ENCODE results near the gene FBXO34. TPM values are rescaled to one million over a fixed set of nuclear protein-coding genes. Genes with fewer than 3 reads are reported as not detected.

Gene FBXO34
- total and polyA plus RNA-seq, 2 of the 13 experiments (the other 11 are each of a cell fraction or from before 2014, with no cell fraction given), result 8.8 to 13.5 TPM

GRCh38 chr14:55323910-55324309 lies 52.7 kb downstream of the FBXO34 start:
- ATAC-seq (no peak), FAIRE-seq (no peak), DNase-seq (ENCODE audit: low spot score) (no peak)
- BruUV-seq (replicated peaks), result no TSS peak
- POLR2A ChIA-PET, result no interaction called here
- intact Hi-C loops (cut with micrococcal nuclease; ENCODE audit: unreplicated experiment), result no loop called here
- in situ Hi-C loops (cut with HindIII; ENCODE audit: extremely low pct_ligation_motif_present, low pct_unique_long_range_greater_than_20kb), result no loop called here
- no peak overlapping the region for H3K9ac ChIP-seq (ENCODE audit: insufficient read depth, low read depth, low read length)
- H3K79me2 ChIP-seq (ENCODE audit: insufficient read depth, low read length), result peaks cover 31% of the 10 kb centered on the region
- H3K4me2 ChIP-seq (ENCODE audit: low read depth, low read length), result no peak overlapping the region
- no peak overlapping the region for H3K4me3 ChIP-seq (replicated peaks in 1 of 3; ENCODE audit: insufficient read depth in 1 of 3, low read depth in 2 of 3, low read length in 3 of 3)
- H2AFZ ChIP-seq (ENCODE audit: low read length), result no peak overlapping the region
- peaks cover 10% of the 10 kb centered on the region for H3K4me1 ChIP-seq (ENCODE audit: insufficient read depth, low read length)
- H3K36me3 ChIP-seq (replicated peaks in 1 of 2; ENCODE audit: control insufficient read depth in 1 of 2, insufficient read depth in 2 of 2, low read length in 2 of 2), result 0 out of 5 replicates have a peak, but pooled peaks cover 0 to 7% of the 10 kb centered on the region in 2 experiments
- H3K27ac ChIP-seq (ENCODE audit: extremely low read length, insufficient read depth, low read length), result no peak overlapping the region
- no peaks in the 10 kb centered on the region for H4K20me1 ChIP-seq (ENCODE audit: insufficient read depth, low read length)
- CTCF ChIA-PET (ENCODE audit: low intra/inter-chr PET ratio, low total read pairs), result no interaction called here
- H3K9me3 ChIP-seq (ENCODE audit: low read length), result no peaks in the 10 kb centered on the region
- TF ChIP-seq ZNF567 (CRISPR knock-in tag; IDR thresholded peaks at IDR 0.05; ENCODE audit: borderline replicate concordance) (no peak), CEBPG (CRISPR knock-in tag; IDR thresholded peaks at IDR 0.05) (no peak), ZNF18 (CRISPR knock-in tag; IDR thresholded peaks at IDR 0.05; ENCODE audit: insufficient replicate concordance) (no peak), ATRX (CRISPR knock-in tag; IDR thresholded peaks at IDR 0.05; ENCODE audit: borderline replicate concordance) (no peak), ZNF772 (CRISPR knock-in tag; IDR thresholded peaks at IDR 0.05) (no peak), ZNF800 (CRISPR knock-in tag; IDR thresholded peaks at IDR 0.05) (no peak)
- H3K27me3 ChIP-seq (ENCODE audit: control insufficient read depth in 1 of 2, insufficient read depth in 2 of 2, low read length in 2 of 2), result no peaks in the 10 kb centered on the region

All from HepG2 (cell line).